ENCODE measurements around the gene P4HA3.

Gene P4HA3

DNA sequence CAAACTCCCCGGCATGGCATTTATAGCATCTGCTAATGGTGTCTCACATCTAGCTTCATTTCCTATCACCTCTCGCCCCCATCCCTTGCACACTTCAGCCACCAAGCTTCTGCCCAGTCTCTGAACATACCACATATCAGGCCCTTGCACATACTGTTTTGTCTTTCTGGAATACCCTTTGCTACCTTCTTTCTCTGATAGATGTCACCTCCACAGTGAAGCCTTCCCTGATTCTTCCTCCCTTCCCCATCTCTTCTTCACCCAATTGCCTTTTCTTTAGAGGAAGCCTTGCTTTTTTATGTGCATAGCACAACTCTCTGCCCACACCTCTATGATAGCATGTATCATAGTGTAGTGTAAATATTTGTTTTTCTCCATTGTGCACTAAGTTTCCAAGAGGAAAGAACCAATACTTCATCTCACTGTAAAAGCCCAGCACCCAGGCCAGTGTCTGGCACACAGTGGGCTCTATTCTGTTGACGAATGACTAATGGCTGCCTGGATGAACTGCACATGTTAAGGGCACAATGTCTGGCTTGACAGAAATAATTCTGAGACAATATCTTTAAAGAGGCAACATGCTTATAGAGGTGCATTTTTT, 27.8 kb downstream of the P4HA3 start:
- no peak for DNase-seq (ENCODE audit: low read depth)
- in situ Hi-C loops (cut with HindIII; ENCODE audit: low sequenced_read_pairs): no loop called here
- TF ChIP-seq, protein P1, sequence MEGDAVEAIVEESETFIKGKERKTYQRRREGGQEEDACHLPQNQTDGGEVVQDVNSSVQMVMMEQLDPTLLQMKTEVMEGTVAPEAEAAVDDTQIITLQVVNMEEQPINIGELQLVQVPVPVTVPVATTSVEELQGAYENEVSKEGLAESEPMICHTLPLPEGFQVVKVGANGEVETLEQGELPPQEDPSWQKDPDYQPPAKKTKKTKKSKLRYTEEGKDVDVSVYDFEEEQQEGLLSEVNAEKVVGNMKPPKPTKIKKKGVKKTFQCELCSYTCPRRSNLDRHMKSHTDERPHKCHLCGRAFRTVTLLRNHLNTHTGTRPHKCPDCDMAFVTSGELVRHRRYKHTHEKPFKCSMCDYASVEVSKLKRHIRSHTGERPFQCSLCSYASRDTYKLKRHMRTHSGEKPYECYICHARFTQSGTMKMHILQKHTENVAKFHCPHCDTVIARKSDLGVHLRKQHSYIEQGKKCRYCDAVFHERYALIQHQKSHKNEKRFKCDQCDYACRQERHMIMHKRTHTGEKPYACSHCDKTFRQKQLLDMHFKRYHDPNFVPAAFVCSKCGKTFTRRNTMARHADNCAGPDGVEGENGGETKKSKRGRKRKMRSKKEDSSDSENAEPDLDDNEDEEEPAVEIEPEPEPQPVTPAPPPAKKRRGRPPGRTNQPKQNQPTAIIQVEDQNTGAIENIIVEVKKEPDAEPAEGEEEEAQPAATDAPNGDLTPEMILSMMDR (IDR thresholded peaks at IDR 0.05; ENCODE audit: low read depth, low read length, missing control alignments): no peak
- H3K4me3 ChIP-seq (ENCODE audit: low read depth, low read length): no peak overlapping the region

DNA sequence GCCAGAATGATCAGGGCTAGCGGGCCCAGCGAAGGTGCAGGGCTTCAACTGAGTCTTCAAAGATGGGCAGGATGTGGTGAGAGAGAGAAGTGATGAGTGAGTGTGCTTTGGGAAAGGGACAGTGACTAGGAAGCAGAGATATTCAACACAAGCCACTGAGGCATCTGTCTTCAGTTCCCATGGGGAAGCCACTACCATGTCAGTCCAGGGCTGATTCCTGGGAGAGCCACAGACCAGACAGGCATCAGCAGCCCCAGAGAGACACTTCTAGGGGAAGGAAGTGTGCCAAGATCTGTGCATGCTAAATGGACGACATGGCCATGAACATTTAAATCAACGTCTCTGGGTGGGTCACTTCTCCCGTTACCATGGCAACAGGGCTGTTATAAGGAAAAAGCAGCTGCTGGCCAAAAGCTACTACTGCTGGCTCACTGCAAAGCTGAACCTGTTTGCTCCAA, 28.5 kb downstream of the P4HA3 start:
- no peak for DNase-seq (ENCODE audit: low read depth)
- in situ Hi-C loops (cut with HindIII; ENCODE audit: low sequenced_read_pairs): no loop called here
- H3K4me3 ChIP-seq (ENCODE audit: low read depth, low read length): no peak overlapping the region
- TF ChIP-seq, protein P1 (IDR thresholded peaks at IDR 0.05; ENCODE audit: low read depth, low read length, missing control alignments): no peak

DNA sequence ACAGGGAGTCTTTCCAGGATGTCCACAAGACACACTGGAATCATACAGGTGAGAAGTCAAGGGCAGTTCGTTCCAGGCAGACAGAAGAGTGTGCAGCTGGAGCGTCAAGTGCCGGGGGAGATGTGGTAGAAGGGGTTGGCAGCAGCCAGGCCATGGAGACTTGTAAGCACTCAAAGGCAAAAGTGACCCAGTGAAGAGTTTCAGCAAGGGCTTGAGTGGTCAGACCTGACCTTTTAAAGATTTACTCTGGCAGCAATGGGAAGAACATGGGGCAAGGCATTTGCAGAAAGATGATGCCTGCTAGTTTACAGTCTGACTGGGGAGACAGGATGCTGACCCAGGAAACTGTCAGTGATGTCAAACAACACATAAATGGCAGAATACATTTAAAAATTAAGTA, 29.0 kb downstream of the P4HA3 start:
- TF ChIP-seq, protein P1 (IDR thresholded peaks at IDR 0.05; ENCODE audit: low read depth, low read length, missing control alignments): no peak
- in situ Hi-C loops (cut with HindIII; ENCODE audit: low sequenced_read_pairs): no loop called here
- no peak for DNase-seq (ENCODE audit: low read depth)
- no peak overlapping the region for H3K4me3 ChIP-seq (ENCODE audit: low read depth, low read length)

DNA sequence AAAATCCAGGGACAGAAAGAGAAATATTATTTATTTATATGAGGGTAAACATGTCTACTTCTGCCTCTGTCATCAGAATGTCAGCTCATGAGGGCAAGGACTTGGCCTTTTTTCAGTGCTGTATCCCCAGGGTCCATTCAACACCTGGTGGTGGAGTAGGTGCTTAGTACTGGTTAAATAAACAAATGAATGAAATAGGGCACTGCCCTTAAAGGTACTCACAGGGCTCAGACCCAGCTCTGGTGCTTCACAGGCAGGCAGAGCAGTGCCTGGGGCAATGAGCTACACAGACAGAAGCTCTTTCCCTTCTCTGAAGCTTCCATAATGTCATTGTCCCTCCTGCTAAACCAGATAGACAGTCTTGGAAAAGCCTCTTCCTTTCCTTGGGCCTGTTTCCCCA, 30.9 kb downstream of the P4HA3 start:
- in situ Hi-C loops (cut with HindIII; ENCODE audit: low sequenced_read_pairs): no loop called here
- no peak overlapping the region for H3K4me3 ChIP-seq (ENCODE audit: low read depth, low read length)
- DNase-seq (ENCODE audit: low read depth): no peak
- TF ChIP-seq, protein P1 (IDR thresholded peaks at IDR 0.05; ENCODE audit: low read depth, low read length, missing control alignments): no peak

DNA sequence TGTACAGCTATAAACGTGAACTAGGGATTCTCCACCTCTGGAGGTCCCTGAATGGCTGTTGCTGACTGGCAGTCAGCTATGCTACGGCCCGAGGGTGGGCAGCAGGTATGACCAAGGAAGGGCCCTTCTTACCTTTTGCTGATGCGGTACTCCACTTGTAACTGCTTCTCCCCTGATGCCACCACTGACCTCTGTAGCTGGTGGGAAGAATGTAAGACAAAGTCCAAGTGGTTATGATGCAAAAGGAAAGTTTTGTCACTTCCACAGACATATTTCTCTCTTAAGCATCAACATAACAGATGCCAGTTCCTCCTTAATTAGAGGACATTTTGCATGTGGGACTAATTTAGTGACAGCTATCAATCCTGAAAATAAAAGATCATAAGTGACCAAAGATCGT, 32.2 kb downstream of the P4HA3 start:
- H3K4me3 ChIP-seq (ENCODE audit: low read depth, low read length): no peak overlapping the region
- TF ChIP-seq, protein P1 (IDR thresholded peaks at IDR 0.05; ENCODE audit: low read depth, low read length, missing control alignments): no peak
- in situ Hi-C loops (cut with HindIII; ENCODE audit: low sequenced_read_pairs): no loop called here
- no peak for DNase-seq (ENCODE audit: low read depth)

DNA sequence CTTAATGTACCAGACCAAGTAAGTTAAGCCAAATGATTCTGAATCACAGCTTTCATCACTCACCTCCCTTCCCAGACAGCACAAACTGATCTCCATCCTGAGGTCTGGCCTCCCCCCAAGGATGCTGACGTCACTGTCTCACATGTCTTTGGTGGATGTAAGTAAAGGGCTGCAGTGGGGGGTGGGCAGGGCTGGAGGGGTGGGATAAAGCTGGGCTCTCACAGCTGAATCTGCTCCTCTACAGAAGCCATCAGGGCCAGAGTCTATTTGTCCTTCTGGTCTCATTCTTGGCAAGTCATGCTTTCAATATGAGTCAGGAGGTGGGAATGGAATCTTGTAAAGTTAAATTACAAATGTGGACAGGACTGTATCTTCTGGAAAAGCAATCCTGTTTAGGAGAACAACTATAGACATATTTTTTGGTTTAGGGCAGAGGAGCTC, 32.7 kb downstream of the P4HA3 start:
- H3K4me3 ChIP-seq (ENCODE audit: low read depth, low read length): no peak overlapping the region
- in situ Hi-C loops (cut with HindIII; ENCODE audit: low sequenced_read_pairs): no loop called here
- DNase-seq (ENCODE audit: low read depth): peak; percentile 98
- TF ChIP-seq, protein P1 (IDR thresholded peaks at IDR 0.05; ENCODE audit: low read depth, low read length, missing control alignments): no peak

Measured in astrocyte of the cerebellum (primary cell).